ENCODE measurements around the gene MSI1. TPM values are rescaled to one million over a fixed set of nuclear protein-coding genes. Genes with fewer than 3 reads are reported as not detected.

The MSI1 gene
- total RNA-seq: not detected in 2 replicates

DNA sequence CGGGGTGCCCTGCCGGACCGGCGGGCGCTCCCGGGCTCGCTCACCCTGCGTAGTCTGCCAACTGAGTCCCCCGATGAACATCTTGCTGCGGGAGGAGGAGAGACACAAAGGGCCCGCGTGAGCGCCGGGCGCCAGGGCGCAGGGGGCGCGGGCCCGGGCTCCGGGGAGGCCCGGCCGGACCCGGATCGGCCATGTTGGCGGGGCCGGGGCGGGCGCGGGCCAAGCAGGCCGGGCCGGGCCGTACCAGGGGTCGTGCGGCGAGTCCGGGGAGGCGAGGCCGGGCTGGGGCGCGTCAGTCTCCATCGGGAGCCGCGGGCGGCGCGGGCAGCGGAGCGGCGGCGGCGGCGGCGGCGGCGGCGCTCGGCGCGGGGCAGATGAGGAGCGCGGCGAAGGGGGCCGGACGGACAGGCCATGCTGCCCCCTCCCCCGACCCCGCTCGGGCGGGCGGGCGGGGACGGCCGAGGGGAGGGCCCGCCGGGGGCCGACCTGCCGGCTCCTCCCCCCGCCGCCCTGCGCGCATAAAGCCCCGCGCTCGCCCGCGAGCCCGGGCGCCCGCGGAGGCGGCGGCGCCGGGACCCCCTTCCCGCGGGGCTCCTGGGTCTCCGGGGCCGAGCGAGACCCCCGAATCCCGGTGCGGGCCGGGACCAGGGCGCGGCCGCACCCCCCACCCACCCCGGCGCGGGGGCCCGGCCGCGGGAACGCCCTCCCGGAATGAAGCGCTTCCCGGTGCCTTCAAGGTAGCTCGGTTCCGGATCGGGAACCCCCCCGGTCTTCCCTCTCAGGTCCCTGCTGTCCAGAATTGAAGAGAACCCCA, at the start of gene MSI1:
Gene MSI1 (minus strand): TSS at position 376 of the 814 bp plus-strand sequence. CDS start 73 bp downstream, at position 303.
- intact Hi-C loops (cut with micrococcal nuclease): no loop called here

DNA sequence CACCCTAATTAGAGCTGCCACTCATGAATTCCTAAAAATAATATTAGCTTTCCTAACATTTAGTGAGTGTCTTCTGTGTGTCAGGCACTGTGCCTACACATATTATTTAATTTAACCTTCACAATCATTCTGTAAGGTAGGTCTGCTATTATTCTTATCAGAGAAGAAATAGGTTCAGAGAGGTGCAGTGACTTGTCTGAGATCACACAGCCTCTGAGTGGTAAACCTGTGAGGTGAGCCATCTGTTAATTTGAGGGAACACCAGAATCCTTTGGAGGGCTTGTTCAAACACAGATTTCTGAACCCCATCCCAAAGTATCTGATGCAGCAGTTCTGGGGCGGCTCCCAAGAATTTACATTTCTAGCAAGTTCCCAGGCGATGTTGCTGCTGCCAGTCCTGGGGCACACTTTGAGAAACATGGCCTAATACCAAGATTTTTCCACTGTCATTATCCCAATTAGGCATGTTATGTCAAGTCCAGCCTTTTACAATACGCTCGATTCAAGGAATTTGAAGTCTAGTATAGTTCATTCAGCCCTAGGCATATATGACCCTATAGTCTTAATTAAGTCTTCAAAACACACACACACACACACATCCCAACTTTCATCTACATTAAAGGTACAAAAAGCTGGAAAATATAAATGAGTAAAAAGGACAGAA, 49.1 kb upstream of the MSI1 start:
- intact Hi-C loops (cut with micrococcal nuclease): no loop called here

DNA sequence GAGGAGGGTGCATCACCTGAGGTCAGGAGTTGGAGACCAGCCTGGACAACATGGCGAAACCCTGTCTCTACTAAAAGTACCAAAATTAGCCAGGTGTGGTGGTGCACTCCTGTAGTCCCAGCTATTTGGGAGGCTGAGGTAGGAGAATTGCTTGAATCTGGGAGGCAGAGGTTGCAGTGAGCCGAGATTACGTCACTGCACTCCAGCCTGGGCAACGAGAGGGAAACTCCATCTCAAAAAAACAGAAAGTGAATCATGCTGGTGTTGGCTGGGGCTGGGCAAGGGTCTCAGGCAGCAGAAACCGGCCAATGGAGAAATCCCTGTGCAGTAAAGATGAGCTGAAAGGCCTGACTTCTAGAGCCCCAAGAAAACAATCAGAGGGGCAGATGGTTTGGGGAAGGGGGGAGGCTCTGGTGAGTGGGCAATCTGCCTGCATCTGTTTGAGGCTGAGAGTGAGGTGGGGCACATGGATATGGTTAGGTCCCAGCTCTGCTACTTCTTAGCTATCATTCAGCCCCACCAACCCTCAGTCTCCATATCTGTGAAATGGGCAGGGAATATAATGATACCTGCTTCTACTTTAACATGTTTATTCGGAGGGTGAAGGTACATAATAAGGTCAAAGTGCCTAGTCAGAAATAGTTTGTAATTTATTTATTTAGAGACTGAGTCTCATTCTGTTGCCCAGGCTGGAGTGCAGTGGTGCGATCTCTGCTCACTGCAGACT, 47.7 kb upstream of the MSI1 start:
- intact Hi-C loops (cut with micrococcal nuclease): no loop called here

DNA sequence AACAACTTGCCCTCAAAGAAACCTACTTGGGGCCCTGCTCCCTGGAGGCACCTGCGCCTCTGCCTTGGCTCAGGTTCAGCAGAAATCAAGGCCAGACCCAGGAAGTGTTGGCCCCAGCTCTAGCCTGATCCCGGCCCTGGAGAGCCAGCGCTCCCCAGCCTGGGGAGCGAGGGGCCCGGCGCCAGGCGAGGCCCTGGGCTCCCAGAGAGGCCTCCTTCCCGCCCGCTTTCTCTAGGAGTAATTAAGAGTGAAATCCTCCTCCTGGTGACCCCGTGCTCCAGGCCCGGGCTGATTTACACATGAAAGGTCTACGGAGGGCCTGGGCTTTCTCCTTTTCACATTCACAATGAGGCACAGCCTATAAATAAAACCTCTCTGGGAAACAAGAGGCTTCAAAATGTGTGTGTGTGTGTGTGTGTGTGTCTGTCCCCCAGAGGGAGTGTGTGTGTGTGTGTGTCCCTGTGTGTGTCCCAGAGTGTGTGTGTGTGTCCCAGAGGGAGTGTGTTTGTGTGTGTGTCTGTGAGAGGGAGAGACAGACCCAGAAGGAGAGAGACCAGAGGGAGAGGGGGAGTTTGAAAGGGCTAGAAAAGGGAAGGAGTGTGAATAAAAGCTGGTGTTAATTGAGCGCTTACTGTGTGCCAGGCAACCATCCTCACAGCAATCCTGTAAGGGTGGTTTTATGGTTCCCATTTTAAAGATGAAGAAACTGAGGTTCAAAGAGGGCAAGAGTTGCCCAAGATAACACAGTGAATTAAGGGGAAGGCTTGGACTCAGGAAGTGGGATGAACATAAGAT, 45.1 kb upstream of the MSI1 start:
- intact Hi-C loops (cut with micrococcal nuclease): no loop called here

DNA sequence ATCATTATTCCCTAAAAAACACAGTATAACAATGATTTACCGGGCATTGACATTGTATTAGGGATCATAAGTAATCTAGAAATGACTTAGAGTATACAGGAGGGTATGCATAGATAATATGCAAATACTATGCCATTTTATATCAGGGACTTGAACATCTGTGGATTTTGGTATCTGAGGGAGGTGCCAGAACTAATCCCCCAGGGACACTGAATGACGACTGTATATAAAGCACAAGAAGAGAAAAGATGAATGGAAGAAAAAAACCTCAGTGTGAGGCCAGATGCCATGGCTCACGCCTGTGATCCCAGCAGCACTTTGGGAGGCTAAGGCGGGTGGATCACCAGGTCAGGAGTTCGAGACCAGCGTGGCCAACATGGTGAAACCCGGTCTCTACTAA, 43.5 kb upstream of the MSI1 start:
- intact Hi-C loops (cut with micrococcal nuclease): no loop called here

DNA sequence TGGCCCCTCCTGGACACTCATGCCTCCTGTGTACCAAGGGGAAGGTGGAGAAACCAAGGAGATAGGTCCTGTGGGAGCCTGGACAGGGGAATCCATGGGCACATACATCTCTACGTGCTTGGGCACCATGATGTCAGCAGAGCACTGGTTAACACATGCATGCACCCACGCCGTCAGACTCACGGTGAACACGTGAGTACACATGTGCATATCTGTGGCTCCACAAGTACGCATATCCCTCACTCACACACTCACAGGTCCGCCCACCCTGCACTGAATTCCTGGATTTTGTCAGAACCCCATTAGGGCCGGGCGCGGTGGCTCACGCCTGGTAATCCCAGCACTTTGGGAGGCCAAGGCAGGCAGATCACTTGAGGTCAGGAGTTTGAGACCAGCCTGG, 39.8 kb upstream of the MSI1 start:
- intact Hi-C loops (cut with micrococcal nuclease): no loop called here

DNA sequence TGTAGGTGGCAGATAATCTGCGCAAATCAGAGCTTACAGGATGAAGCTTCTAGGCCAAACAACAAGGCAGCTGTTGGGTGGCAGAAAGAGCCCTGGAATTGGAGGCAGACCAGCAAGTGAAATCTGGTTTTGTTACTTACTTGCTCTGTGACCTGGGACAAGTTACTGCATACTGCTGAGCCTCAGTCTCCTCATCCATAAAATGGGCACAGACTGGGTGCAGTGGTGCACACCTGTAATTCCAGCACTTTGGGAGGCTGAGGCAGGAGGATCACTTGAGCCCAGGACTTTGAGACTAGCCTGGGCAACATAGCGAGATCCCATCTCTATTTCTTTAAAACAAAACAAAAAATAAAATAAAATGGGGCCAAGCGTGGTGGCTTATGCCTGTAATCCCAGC, 37.6 kb upstream of the MSI1 start:
- intact Hi-C loops (cut with micrococcal nuclease): no loop called here

DNA sequence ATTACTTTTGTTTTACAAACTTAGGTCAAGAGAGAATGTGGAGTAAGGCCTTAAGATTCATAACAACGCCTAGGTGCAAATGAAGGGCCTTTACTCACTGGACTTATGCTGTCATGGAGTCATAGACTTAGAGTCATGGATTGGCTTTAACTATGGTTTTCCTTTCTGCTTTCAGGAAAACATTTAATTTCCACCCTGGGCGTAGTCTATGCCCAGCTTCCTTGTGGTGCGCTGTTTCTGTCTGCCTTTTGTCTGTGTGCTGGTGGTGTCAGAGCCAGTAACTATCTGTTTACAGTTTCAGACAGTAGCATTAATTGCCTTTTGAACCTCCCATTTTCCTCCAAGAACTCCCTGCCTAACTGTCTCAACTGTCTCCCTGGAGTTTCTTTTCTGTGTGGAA, 37.1 kb upstream of the MSI1 start:
- intact Hi-C loops (cut with micrococcal nuclease): no loop called here

DNA sequence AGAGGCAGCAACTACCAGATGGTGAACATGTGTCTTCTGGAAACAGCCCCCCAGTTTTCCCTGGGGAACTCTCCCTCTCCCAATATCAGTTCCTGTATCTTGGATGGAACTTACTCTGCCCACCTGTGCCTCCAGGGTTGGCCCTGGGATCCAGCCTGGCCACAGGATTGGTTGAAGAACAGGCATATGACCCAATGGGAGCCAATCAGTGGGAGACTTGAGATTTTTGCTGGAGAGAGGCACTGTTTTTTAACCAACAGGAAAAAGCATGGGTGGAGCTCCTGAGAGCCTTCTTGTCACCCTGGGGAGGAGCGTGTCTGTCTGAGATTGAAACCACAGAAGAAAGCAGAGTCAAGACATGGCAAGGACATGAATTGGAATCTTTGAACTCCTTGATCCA, 35.3 kb upstream of the MSI1 start:
- intact Hi-C loops (cut with micrococcal nuclease): no loop called here

DNA sequence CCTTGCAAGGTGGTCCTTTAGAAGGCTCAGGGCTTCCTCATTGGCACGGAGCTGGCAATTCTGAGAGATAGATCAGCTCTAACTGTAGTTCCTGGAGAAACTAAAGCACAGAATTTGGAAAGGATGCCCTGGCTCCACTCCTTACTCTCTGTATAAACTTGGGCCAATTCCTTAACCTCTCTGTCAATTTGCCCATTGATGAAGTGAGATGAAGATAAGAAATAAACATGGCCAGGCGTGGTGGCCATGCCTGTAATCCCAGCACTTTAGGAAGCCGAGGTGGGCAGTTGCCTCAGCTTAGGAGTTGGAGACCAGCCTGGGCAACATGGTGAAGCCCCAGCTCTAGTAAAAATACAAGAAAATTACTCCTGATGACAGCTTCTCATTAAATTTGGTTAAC, 34.9 kb upstream of the MSI1 start:
- intact Hi-C loops (cut with micrococcal nuclease): no loop called here

DNA sequence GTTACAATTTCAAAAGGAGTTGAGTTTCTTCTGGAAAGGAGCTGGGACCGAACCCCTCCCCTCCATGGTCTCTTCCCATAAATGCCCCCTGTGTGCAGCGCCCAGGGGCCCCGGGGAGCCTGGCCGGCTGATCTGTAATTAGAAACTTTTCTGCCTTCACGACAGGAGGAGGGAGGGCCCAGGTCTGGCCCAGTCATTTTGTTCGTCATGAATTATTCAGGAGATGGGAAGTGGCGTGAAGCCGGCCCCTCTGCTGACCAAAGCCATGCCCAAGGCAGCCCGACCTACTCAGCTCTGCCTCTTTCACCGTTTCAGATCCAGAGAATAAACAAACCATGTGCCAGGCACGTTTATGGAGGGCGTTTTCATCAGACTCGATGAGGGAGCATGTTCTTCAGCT, 33.3 kb upstream of the MSI1 start:
- intact Hi-C loops (cut with micrococcal nuclease): no loop called here

DNA sequence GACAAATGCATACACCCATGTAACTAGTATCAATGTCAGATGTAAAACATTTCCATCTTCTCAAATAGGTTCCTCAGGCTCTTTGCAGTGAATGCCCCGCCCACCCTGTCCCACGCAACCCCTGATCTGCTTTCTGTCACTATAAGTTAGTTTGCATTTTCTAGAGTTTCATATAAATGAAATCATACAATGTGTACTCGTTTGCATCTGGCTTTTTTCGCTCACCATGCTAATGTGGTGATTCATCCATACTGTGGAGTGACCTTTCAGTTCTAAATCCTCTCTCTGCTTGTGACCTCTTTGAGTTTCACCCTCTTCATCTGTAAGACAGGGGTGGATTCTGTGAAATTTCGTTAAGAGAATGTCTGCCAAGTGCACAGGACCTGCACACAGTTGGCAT, 30.6 kb upstream of the MSI1 start:
- intact Hi-C loops (cut with micrococcal nuclease): no loop called here

DNA sequence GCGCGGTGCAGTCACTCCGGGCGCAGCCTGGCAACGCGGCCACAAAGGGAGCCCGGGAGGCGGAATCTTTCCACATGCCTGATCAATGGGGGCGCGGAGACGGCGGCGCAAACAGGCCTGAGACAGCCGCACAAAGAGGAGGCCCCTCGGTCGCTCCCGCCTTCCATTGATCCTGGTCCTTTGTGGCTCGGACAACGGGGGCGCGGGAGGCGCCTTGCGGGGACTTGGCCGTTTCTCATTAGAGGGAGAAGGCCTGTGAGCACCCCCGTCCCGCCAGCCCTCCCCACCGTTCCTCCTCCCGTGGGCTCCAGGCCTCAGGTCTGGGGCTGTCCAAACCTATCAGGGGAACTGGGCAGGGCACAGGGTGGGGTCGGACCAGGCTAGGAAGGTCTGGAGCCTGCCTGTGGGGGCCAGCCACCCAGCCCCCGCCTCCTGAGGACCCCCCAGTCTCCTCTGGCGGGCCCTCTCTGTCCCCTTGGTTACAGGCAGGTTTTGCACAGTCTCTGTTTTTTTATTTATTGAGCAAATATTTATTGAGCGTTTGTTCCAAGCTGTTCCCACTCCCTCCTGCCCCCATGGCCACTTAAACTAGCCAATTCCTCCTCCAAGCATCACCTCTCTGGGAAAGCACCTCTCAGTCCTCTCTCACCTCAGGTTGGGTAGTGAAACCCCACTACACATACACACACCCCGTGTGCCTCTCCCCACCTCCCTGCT, 29.0 kb upstream of the MSI1 start:
- intact Hi-C loops (cut with micrococcal nuclease): no loop called here

DNA sequence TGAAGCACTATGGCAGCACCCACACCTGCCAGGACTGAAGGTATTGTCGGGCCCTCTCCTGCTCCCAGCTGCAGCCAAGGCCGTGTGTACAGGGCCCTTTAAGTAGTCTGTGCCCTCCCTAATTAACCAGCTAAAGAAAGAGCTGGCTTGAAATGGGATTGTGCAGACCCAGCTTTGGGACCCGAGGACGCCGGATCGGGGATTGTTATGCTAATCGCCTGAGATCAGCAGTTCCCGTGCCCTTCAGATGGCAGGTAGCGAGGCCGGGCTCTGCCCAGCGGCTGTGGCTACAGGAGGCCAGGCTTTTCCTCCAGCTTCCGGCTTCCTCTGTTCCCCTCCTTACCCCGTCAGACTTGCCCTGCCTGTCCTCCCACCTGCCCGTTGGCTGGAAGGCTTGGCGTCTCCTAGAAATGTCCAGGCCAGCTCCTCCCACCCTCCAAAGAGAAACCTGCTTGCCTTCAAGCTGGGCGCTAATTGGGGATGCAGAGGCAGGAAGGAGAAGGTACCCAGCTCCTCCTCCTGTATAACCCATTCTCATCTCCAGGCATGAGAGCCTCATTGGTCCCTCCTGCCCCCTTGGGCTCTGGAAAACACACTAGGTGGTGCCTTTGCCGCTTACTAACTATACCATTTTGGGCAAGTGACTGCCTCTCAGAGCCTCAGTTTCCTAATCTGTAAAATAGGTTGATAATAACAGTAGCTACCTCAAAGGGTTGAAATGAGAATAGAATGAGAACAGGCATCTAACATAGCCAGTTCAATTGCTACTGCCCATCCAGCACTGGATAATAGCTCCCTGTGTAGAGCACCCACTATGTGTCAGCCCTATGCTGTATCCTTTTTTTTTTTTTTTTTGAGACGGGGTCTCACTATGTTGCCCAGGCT, 25.8 kb upstream of the MSI1 start:
- intact Hi-C loops (cut with micrococcal nuclease): no loop called here

DNA sequence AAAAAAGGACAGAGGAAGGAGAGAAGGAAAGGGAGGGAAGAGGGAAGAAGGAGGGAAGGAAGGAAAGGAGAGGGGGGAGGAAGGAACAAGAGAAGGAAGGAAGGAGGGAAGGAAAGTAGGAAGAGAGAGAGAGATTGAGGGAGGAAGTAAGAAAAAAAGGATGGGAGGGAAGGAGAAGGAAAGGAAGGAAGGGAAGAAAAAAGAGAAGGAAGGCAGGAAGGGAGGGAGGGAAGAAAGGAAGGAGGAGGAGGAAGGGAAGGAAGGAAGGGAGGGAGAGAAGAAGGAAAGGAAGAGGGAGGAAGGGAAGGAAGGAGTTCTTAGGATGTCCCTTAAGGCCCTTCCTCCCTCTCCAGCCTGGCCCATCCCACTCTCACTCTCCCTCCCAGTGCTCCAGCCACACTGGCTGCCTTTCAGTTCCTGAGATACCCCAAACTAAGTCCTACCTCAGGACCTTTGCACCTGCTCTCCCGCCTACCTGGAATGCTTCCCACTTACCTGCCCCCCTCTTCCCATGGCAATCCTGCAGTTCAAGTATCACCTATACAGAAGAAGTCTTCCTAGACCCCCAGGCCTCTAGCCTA, 21.7 kb upstream of the MSI1 start:
- intact Hi-C loops (cut with micrococcal nuclease): no loop called here

DNA sequence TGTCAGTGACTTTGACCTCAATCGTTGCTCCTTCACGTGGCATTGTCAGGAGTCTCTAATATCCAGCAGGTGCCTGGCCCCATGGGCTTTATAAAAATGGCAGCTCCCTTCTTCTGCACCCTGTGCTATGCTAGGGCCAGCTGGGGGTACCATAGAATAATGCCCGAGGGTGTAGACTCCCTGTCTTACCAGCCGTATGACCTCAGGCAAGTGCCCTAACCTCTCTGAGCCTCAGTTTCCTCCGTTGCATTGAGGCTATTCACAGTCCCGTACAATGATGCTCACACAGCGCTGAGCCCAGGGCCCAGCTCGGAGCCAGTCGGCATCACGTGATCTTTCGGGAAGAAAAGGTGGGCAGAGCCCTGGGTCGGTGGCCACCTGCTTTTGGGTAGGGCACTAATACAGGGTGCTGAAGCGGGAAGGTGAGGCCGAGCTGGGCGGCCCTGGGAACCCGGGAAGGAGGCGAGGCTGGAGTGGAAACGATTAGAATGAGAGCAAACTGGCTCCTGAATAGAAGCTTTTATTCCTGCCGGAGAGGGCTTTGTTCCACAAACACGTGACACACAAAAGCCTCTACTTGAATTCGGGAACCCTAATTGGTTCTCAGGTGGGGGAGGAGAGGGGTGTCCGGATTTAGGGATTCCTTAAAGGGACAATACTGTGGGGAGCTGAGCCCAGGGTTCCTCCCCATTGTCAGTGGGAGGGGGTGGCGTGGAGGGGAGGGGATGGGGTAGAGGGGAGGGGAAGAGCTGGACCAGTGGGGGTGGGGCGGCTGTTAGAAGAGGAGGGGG, 19.9 kb upstream of the MSI1 start:
- intact Hi-C loops (cut with micrococcal nuclease): no loop called here

DNA sequence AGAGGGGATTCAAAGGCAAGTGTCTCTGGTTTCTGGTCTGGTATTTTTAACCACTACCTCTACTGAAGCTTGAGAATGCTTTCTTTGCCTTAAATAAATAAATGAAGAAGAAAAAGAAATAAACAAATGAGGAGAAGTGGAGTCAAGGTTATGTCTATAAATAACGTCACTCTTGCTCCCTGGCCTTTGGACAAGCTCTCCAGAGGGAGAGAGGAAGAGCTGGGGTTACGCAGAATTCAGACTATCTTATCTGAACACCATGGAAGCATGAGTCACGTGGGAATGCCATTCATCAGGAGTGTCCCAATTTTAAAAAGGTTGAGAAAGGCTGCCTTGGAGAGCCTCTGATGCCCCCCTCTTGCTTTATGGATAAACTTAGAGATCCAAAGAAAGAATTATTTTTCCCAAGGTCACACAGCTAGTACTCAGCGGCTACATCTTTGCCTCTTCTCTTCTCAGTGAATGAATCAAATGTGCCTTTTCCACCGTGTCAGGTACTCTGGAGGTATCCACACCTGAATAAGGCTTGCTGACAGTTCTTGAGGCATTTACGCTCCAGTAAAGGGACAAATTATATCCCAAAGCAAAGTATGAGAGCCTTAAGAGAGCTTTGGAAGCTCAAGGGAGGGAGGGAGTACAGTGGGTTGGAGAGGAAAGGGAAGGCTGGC, 12.9 kb upstream of the MSI1 start:
- intact Hi-C loops (cut with micrococcal nuclease): no loop called here

DNA sequence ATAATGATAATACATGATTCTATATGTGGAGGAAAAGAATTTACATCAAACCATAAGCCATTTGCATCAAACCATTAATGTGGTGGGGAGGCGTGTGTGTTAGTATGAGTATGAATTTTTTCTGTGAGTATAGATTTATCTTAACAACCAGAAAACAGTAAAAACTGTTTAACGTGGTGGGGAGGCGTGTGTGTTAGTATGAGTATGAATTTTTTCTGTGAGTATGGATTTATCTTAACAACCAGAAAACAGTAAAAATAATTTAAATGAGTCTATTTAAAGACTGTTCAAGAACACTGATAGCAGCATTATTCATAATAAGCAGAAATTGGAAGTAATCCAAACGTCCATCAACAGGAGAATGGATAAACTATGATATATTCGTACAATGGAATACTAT, 9.1 kb upstream of the MSI1 start:
- intact Hi-C loops (cut with micrococcal nuclease): no loop called here

All from T-helper 2 cell treated with Interferon-gamma antibody and Interleukin-4, amounts not matched to agents 100 ng/mL and 5 ng/mL, for 36 hours (primary cell).